HG03045 (cell line): ENCODE results near the gene SDK1.

Experiments
- ATAC-seq: cut with Tn5 transposase; IDR thresholded peaks from one replicate; pipeline ENCODE4 v1.9.1; 2021; ENCODE audit warnings: mild to moderate bottlenecking, moderate library complexity; ENCODE audit not compliant: unreplicated experiment

Gene SDK1

DNA sequence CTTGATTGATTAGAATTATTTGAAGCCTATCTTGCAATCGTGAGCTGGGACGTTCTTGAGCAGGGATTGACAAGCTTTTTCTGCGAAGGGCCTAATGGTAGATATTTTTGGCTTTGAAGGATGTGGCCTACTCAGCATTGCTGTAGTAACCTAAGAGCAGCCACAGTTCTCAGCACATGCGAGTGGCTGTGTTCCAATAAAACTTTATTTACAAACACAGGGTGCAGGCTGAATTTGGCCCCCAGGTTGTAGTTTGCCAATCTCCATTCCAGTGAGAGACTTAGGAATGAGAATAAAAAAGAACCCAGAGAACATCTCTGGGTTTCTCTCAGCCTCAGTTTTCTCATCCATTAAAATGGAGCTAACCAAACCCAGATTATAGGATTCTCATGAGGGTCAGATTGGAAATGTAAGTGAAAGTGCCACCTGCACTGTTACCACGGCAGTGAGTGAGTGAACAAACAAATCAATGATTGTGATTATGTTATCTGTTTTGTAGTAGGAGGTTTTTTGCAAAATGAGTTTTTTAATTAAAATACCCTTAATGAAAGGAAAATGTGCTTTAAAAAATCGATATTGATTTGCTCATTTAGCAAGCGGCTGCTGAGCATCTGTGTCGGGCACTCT is 664.0 kb downstream of the SDK1 start:
- no peak for ATAC-seq

DNA sequence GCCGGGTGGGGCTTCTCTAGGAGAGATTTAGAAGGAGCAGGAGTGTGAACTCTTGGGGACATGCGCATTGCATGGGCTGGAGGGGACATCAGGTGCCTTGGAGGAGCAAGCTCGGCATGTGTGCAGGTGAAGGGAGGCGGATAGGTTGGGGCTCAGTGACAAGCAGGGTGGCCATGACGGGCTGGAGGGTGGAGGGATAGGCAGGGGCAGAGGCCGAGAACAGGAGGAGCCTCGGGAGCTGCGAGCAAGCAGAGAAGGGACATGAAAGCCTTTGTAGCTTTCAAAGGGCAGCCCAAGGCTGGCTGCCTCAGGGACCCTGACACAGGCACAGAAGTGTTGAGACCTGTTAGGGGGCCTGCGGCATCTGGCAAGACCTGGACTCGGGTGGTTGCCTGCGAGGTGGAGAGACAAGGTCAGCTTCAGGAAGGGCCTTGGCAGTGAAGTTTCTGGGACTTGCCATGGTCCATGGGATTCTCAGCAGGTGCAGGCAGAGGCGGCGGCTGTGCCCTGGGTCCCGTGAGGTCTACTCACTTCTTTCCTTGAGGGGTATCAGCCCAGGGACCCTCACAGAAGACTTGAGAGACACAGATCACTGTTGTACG is 664.8 kb downstream of the SDK1 start:
- ATAC-seq = no peak

DNA sequence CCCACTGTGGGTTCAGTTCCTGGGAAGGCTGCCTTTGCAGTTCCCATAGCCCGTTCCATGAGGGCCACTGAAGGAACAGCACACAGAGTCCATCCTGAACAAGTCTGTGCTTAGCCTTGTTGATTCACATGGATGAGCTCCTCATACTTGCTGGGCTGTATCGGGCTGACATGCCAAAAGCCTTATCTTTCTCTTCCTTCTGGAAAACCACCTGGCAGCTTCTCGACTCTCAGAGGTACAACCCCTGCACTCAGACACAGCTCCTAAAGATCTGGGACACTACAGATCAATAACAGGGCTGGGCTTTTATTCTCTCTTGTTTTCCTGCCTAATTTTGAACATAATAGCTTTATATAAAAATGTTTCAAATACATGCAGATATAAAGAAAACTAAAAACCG is 667.2 kb downstream of the SDK1 start:
- ATAC-seq = no peak

DNA sequence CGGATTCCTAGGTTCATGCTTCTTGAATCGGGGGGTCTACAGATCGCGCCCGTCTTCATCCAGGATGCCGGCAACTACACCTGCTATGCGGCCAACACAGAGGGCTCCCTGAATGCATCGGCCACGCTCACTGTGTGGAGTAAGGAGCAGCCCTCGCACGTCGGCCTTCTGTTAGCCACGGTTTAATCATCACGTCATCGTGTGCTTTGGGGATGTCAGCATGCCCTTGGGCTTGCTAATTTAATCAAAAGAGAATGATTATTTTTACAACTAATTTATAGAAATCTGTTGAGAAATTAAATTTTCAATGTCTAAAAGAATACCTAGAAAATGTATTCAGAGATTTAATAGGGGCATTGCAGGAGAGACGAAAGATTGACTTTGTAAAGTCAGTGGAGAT is 668.2 kb downstream of the SDK1 start:
- ATAC-seq = no peak

DNA sequence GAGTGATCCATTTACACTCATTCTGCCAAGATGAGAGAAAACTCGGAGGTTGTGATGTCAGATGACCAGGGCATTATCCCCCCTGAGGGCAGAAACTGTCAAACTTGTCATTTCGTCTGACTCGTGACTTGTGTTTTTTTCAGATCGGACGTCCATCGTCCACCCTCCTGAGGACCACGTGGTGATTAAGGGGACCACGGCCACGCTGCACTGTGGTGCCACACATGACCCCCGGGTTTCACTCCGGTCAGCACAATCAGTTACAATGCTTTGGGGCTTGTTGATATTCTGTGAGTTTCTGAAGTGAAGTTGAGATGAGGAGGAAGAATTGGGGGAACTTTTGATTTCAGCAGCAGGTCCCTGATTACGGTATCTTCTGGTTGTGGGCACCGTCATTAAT is 670.3 kb downstream of the SDK1 start:
- ATAC-seq = no peak

DNA sequence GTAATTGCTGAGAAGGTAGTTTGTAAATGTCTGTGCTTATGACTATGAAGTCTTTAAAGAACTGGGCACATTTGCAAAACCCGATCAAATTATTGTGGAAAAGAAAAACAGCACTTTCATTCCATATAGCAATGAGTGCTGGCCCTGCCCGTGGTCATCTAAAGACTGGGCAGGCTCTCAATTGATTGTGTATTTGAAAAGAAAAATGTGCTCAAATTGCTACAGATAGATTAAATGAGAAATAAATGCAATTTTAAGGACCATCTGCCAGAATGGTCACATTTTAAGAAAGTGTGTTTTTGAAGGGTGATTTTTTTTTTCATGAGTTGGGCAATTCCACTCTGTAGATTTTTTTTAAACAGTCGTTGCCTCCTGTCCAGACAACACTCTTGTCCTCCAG is 672.2 kb downstream of the SDK1 start:
- ATAC-seq = no peak

DNA sequence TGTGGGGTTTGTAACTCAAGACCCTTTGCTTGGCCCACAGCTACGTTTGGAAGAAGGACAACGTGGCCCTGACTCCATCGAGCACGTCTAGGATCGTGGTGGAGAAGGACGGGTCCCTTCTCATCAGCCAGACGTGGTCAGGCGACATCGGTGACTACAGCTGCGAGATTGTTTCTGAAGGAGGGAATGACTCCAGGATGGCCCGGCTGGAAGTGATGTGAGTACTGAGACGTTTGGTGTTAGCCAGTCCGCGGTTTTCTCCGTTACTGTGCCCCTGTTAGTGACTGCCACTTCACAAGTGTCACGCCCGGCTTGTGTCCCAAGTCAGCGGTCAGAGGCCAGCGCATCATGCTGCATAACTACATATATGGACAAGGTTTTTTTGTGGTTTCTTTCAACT is 673.3 kb downstream of the SDK1 start:
- no peak for ATAC-seq

DNA sequence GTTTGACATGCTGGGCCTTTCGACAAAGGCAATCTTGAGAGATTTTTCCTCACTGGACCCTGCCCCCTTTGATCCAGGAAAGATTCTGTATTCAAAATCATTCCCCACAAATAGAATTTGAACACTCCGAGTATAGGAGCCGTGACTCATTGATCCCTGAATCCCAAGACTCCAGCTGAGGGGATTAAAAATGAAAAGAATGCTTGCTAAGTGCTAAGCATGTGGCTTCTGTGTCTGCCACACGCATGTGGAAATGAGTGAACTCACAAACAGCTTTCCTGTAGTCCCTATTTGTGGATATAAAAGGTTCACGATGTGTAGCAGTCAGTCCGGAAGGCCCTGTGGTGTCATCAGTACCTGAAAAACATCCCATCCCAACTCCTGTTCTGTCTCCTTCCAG is 674.3 kb downstream of the SDK1 start:
- ATAC-seq = no peak

DNA sequence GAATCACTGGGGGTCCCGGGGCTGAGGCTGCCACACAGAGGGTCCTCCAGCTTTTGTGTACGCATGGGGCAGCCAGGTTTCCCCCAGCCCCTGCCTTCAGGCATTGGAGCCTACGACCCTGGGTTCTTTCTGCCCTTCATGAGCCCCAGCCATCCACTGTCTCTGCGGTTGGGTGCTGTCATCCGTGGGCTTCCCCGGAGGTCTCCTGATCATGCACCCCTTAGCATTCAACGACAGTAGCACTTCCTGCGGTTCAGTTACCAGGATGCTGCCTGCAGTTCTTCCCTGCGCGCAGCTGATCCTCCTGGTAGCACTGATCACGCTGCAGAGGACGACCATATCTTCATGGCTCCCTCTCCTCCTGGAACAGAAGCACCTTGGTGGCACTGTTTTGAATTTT is 676.3 kb downstream of the SDK1 start:
- ATAC-seq = no peak

DNA sequence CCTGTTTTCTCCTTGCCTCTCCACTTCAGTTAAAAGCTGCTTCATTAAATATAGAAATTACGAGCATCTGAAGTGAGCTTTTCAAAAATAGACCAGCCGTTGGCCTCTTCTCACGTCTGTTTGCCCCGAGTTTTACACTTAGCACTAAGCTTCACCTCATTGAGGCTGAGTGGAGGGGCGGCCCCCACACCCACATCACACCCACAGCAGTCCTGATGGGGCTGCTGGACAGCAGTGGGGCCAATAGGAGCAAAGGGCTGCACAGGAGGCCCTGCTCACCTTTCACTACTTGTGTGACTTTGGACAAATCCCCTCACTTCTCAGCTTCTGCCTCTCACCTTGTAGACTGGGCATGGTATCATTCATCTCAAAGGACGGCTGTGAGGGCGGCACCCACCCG is 677.8 kb downstream of the SDK1 start:
- no peak for ATAC-seq

DNA sequence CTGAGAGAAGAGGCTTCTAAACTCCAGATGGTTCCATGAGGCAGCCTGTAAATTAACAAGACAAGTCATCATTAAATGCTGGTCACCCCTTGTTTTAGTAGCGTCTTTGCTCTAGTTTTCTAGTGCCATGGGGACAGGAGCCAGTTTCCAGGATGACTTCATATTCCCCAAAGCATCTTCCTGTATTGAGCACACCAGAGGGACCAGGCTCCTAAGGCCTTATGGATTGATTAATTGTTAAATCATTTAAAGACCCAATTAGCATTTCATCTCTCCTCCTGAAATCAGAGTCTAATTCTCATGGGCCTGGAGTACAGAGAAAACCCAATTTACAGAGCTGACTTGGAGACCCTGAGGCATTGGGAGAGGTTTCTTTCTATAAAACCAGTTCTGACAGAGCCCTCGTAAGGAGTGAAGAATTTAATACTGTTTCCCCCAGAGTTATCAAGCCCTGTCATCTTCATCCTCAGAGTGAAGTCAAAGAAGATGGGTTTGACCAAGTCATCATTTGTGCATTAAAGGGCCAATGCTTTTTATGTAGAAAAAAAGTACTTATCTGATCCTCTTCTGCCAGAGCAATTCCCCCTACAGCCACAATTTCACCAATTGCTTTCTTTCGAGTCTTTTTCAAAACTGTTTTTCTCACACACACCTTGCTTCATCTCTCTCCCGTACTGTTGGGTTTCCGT is 678.7 kb downstream of the SDK1 start:
- ATAC-seq = no peak

DNA sequence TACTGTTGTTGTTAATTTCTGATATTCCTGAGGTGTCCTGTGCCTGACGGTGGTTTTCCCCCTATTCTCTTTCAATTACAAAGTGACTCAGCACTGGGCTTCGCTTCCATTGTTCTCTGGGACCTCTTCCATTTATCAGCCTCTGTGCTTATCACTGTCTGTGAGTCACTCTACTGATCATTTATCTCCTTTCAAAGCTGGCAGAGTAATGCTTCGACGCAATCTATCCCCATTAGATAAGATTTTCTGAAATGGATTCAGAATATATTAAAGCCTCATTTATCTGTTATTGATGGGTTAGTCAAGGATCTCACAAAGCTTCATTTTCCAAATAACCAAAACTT is 679.2 kb downstream of the SDK1 start:
- no peak for ATAC-seq

DNA sequence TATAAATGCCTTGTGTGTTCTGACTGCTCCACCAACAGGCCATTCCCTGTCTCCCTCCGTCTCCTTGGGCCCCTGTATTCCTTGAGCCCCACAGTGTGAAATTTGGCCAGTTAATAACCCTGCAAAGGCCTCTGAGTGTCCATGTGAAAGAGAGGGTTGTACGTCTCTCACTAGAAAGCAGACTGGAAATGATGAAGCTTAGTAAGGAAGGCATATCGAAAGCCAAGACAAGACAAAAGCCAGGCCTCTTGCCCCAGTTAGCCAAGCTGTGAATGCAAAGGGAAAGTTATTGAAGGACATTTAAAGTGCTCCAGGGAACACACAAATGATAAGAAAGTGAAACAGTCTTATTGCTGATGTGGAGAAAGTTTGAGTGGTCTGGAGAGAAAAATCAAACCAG is 680.2 kb downstream of the SDK1 start:
- no peak for ATAC-seq

DNA sequence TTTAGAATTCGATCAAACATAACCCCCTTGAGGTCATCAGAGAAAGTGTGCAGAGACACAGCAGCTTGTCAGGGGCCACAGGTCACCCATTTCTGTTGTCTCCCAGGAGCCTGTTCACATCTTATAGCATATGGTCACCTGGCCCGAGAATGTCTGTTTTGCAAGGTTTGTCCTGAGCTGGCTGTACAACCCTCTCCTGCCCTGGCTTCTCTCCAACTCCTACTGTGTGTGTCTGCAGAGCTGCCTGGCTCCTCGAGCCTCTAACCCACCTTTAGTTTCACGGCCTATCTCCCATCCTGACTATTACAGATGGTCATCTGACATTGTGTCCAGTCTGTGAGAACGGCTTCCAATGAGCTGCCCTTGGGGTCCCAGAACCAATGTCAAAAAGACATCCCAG is 683.4 kb downstream of the SDK1 start:
- ATAC-seq = no peak

DNA sequence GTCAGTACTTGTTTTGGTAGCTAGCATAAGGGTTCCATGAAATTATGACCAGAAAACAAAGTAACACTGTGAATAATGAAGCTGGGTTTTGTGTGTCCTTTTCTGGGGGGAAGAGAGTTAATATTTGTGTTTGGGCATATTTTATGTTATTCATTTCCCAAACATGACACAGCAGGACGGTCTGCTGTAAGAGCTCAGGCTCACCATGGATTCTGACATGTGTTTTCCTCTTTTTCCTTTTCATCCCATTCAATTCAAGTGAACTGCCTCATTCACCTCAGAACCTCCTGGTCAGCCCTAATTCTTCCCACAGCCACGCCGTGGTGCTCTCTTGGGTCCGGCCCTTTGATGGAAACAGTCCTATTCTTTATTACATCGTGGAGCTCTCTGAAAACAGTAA is 685.9 kb downstream of the SDK1 start:
- no peak for ATAC-seq

DNA sequence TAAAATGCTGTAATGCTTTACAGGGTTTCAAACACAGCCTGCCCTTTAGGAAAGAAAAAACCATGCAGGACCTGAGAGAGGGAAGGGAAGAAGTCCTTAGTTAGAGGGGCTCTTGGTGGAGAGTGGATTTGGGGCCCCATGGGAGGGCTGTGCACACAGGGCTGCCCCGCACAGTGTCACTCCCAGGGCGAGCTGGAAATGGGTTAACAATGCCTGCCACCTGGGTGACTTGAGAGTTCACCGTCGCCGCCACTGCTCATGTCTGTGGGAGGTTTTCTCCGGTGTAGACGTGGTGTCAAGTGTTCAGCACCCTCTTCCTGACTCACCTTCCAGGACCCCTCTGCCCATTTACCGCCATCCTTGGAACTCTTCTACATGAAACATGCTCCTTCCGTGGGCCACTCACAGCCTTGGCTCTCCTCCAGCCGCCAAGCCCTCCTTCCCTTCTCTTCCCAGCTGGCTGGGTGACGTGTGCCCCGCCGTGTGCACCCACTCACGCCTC is 686.4 kb downstream of the SDK1 start:
- ATAC-seq = no peak

DNA sequence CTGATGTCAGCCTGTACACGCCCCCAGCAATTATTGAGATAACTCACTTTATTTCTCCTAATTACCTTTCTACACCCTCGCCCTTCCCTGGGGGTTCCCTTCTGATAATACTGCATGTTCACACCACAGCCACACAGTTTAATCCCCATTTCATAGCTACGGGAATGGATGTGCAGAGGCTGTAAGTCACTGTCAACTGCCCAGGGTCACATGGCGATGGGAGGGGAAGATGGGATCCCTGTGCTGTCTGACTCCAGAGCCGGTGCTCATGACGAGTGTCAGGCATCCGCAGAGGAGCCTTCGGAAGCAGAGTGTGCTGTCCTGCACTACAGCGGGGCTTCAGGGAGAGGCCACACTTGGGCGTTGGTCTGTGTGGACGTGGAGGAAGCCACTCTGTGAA is 688.7 kb downstream of the SDK1 start:
- no peak for ATAC-seq

DNA sequence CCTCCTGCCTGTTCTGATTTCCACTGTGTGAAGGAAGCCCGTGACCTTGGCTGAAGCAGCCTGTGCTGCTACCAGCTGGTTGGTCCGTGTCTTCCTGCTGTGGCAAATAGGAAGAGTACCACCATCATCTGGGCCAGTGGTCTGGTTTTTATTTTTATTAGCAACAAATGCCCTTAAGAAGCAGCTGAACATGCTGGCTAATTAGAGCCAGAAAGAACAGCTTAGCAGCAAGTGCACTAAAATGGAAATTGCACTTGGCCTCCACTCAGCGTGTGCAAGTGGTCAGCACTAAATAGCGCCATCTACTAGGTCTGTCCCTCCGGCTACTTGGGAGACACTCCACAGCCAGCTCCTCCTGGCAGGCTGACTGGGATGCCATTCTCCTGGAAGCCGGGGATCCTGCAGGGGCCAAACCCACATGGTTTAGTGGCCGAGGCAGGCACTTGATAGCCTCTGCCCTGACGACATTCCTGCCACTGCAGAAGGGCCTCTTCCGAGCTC is 690.7 kb downstream of the SDK1 start:
- ATAC-seq = no peak

DNA sequence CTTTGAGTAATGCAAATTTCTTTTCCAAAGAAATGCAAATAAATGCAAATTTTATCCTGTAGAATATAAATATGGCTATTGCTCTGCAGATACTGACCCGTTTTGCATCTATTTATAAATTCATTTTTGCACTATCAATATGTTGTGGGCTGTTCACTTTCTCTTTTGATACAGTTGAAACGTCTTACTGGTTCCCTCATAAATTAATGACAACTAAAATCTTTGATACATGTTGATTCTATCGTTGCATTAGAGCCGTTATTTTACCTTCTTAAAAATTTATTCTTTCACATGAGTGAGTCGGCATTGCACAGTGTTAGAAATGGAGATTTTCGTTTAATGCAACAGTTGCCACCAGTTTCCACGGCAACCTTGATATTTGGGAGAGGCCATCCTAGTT is 691.8 kb downstream of the SDK1 start:
- no peak for ATAC-seq

DNA sequence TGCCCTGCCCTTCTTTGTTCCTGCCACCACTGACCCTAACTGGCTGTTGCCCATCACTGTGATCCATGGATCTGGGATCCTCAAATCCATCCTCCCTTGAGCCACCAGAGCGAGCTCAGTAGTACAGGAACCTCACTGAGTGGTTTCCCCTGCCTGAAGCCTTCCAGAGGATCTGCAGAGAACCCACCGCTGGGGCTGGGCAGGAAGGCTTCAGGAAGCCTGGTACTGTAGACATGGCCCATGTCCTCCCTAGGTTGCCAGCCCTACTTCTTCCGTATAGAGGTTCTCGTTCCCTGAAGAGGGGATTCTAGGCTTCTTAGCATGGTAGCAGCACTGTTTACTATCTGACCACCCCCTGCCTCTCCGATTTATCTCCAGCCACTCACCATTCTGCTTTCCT is 693.7 kb downstream of the SDK1 start:
- no peak for ATAC-seq

DNA sequence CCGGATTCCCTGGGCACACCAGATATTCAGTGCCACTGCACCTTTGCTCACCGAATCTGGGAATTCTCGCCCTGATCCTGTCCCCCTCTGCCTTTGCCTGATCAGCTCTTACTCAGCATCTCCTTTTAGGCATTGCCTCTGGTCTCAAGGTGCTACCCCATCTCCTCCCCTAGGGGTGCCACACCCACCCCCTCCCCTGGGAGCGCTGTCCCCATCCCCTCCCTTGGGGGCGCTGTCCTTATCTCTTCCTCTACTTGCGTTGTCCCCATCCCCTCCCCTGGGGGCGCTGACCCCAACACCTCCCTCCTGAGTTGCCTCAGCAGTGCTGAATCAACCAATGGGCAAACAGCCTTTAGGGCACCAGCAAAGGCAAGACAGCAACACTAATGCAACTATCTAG is 694.1 kb downstream of the SDK1 start:
- ATAC-seq = no peak

DNA sequence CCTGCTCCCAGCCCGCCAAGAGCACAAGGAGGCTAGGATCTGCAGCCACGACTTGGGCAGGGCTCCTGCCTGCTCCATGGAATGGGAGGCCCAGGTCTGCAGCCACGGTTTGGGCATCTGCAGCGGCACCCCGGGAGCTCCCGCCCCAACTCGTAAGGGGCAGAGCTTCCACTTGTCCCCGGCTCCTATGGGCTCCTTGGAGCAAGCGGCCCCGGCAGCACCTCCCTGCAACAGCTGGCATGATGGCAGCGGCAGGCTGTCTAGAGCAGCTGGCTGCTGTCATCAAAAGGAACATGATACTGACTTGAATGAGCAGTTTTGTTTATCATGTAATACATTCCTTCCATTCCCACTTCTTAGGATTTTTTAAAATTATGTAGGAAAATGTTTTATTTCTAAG is 697.0 kb downstream of the SDK1 start:
- no peak for ATAC-seq
